GM12891 (cell line): ENCODE measurements around the gene FSTL5.

ENCODE experiments used
- PAX5 ChIP-seq: IDR thresholded peaks from 2 replicates; pipeline ENCODE4 v1.6.1; 2011; ENCODE audit warnings: low read length, moderate library complexity, mild to moderate bottlenecking; ENCODE audit not compliant: insufficient read depth, severe bottlenecking
- POLR2A ChIP-seq: IDR thresholded peaks from 2 replicates; pipeline ENCODE4 v1.6.1; 2011; ENCODE audit warnings: low read depth, low read length, control low read depth

GRCh38 chr4:162016219-162016618, 147.6 kb downstream of the FSTL5 start:
- TF ChIP-seq PAX5 (no peak), POLR2A (no peak)
